Stomach smooth muscle (tissue), 2 donors: ENCODE results near the gene PATL2.
A peak's percentile ranks its signal among the peaks of the same experiment; 100 is the strongest.

ENCODE experiments used
- H3K27ac ChIP-seq: one replicate; pipeline ENCODE4 v1.7.0; 2013; ENCODE audit warnings: mild to moderate bottlenecking, low read length, inconsistent platforms
- H3K27me3 ChIP-seq, 2 donors: one replicate each; pipeline ENCODE4 v1.7.0; 2013; ENCODE audit warnings: low read length in 2 of 2; ENCODE audit not compliant: insufficient read depth in 2 of 2, control insufficient read depth in 1 of 2
- H3K36me3 ChIP-seq, 2 donors: one replicate each; pipeline ENCODE4 v1.7.0; 2013; ENCODE audit warnings: low read length in 2 of 2; ENCODE audit not compliant: control insufficient read depth in 2 of 2, insufficient read depth in 2 of 2
- H3K4me1 ChIP-seq: one replicate; pipeline ENCODE4 v1.7.0; 2013; ENCODE audit warnings: low read length; ENCODE audit not compliant: control insufficient read depth, insufficient read depth
- H3K4me3 ChIP-seq, 2 donors: one replicate each; pipeline ENCODE4 v1.7.0; 2013; ENCODE audit warnings: low read length in 2 of 2
- H3K9ac ChIP-seq, 2 donors: one replicate each; pipeline ENCODE4 v1.7.0; 2013; ENCODE audit warnings: low read length in 2 of 2, mild to moderate bottlenecking in 1 of 2
- H3K9me3 ChIP-seq, 2 donors: one replicate each; pipeline ENCODE4 v1.7.0; 2013; ENCODE audit warnings: low read length in 2 of 2; ENCODE audit not compliant: control insufficient read depth in 2 of 2
- donor health status: healthy.
- donor health status: Pancreatic carcinoma.

PATL2 gene

DNA sequence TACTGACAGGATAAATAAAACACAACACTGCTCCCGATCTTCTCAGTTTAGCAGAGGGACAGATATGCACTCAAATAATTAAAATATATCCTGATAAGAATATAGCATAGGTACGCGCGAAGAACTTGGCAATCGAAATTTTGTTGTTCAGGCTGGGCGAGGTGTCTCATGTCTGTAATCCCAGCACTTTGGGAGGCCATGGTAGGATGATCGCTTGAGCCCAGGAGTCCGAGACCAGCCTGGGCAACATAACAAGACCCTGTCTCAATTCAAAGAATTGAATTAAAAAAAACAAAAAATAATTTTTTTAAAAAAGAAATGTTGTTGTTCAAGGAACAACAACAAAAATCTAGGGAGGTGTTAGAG, 7.8 kb upstream of the PATL2 start:
- peaks cover 25 to 36% of the 10 kb centered on the region in 2 donors for H3K36me3 ChIP-seq
- no peaks in the 10 kb centered on the region for H3K9me3 ChIP-seq
- no peaks in the 10 kb centered on the region for H3K4me1 ChIP-seq
- H3K27ac ChIP-seq: no peak overlapping the region
- H3K27me3 ChIP-seq: no peaks in the 10 kb centered on the region
- H3K9ac ChIP-seq: no peak overlapping the region
- H3K4me3 ChIP-seq: no peak overlapping the region

DNA sequence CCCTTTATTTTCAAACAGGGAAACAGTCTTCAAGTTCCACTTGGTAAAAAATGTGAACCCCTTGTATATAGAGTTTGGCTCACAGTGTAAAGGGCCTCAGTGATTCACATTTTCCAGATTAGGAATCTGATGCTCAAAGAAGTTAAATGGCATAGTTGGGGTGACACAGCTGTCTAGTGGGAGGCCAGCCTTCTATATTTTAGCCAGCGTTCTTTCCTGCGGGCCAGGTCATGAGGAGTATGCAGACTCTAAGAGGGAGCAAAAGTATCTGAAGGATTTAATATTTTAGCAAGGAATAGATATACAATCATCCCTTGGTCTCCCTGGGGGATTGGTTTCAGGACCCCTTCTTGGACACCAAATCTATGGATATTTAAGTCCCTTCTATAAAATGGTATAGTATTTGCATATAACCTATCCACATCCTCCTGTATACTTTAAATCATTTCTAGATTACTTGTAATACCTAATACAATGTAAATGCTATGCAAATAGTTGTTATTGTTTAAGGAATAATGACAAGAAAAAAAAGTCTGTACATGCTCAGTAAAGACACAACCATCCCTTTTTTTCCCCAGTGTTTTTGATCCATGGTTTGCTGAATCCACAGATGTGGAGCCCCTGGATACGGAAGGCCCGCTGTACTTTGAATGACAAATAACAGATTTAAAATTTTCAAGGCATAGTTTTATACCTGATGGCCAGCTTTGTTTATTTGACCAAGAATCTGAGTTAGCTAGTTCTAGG, 7.2 kb upstream of the PATL2 start:
- no peaks in the 10 kb centered on the region for H3K27me3 ChIP-seq
- H3K4me1 ChIP-seq: no peaks in the 10 kb centered on the region
- peaks cover 25 to 36% of the 10 kb centered on the region in 2 donors for H3K36me3 ChIP-seq
- no peak overlapping the region for H3K4me3 ChIP-seq
- no peak overlapping the region for H3K27ac ChIP-seq
- no peak overlapping the region for H3K9ac ChIP-seq
- H3K9me3 ChIP-seq: no peaks in the 10 kb centered on the region

GRCh38 chr15:44716983-44717602, 6.0 kb upstream of the PATL2 start:
- H3K36me3 ChIP-seq: peaks cover 25 to 36% of the 10 kb centered on the region in 2 donors
- no peaks in the 10 kb centered on the region for H3K9me3 ChIP-seq
- no peaks in the 10 kb centered on the region for H3K27me3 ChIP-seq
- no peak overlapping the region for H3K4me3 ChIP-seq
- H3K4me1 ChIP-seq: no peaks in the 10 kb centered on the region
- H3K27ac ChIP-seq: no peak overlapping the region
- H3K9ac ChIP-seq: no peak overlapping the region

DNA sequence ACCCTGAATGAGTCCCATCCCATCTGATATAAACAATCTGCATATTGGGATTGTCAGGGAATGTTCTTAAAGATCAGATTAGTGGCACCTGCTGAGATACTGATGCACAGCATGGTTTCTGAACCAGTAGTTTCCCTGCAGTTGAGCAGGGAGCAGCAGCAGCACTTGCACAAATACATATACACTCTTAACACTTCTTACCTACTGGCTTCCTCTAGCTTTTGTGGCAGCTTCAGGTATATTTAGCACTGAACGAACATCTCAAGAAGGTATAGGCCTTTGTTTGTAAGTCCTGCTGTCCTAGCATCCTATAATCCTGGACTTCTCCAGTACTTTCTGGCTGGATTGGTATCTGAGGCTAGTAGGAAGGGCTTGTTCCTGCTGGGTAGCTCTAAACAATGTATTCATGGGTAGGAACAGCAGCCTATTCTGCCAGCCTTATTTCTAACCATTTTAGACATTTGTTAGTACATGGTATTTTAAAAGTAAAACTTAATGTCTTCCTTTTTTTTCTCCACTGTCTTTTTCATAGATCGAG, 4.7 kb upstream of the PATL2 start:
- peaks cover 25 to 36% of the 10 kb centered on the region in 2 donors for H3K36me3 ChIP-seq

GRCh38 chr15:44715142-44715796, 4.1 kb upstream of the PATL2 start:
- no peak overlapping the region for H3K9ac ChIP-seq
- H3K27ac ChIP-seq: no peak overlapping the region
- H3K4me1 ChIP-seq: peaks cover 2% of the 10 kb centered on the region
- H3K36me3 ChIP-seq: peaks cover 25 to 36% of the 10 kb centered on the region in 2 donors
- H3K27me3 ChIP-seq: no peaks in the 10 kb centered on the region
- no peaks in the 10 kb centered on the region for H3K9me3 ChIP-seq
- H3K4me3 ChIP-seq: no peak overlapping the region

More for the DNA sequence above, 4.7 kb upstream of the PATL2 start:
- Histone ChIP-seq H3K4me1 (no peaks in the 10 kb centered on the region), H3K9me3 (no peaks in the 10 kb centered on the region), H3K9ac (no peak overlapping the region), H3K27ac (no peak overlapping the region), H3K4me3 (no peak overlapping the region), H3K27me3 (no peaks in the 10 kb centered on the region)

DNA sequence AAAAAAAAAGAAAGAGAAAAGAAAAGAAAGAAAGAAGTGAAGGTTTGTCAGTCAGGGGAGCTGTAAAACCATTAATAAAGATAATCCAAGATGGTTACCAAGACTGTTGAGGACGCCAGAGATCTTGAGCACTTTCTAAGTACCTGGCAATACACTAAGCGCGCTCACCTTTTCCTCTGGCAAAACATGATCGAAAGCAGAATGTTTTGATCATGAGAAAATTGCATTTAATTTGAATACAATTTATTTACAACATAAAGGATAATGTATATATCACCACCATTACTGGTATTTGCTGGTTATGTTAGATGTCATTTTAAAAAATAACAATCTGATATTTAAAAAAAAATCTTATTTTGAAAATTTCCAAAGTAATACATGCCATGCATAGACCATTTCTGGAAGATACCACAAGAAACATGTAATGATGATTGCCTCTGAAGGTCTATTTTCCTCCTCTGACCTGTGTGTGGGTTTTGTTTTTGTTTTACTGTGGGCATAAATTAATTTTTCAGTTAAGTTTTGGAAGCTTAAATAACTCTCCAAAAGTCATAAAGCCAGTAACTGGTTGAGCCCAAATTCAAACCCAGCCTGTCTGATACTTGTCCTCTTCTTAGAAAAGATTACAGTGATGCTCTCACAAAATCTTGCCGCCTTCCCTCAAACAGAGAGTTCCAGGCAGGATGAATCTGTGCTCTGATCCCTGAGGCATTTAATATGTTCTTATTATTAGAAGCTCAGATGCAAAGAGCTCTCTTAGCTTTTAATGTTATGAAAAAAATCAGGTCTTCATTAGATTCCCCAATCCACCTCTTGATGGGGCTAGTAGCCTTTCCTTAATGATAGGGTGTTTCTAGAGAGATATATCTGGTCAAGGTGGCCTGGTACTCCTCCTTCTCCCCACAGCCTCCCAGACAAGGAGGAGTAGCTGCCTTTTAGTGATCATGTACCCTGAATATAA, 2.2 kb upstream of the PATL2 start:
- Histone ChIP-seq H3K27ac (peak overlapping the region; percentile 99), H3K4me1 (peaks cover 2% of the 10 kb centered on the region), H3K27me3 (no peaks in the 10 kb centered on the region)

GRCh38 chr15:44712346-44713005, 1.4 kb upstream of the PATL2 start:
- Histone ChIP-seq H3K36me3 (peaks cover 16 to 23% of the 10 kb centered on the region in 2 donors), H3K4me1 (peaks cover 2% of the 10 kb centered on the region)

More for the DNA sequence above, 2.2 kb upstream of the PATL2 start:
- H3K4me3 ChIP-seq: peak overlapping the region; percentile 94 to 98
- H3K36me3 ChIP-seq: peaks cover 24 to 29% of the 10 kb centered on the region in 2 donors
- H3K9me3 ChIP-seq: no peaks in the 10 kb centered on the region
- H3K9ac ChIP-seq: peak overlapping the region; percentile 97 to 98

GRCh38 chr15:44711743-44712345, 721 bp upstream of the PATL2 start:
- H3K9ac ChIP-seq: peak overlapping the region; percentile 97 to 98
- H3K36me3 ChIP-seq: peaks cover 10 to 16% of the 10 kb centered on the region in 2 donors
- H3K27ac ChIP-seq: peak overlapping the region; percentile 99
- H3K4me3 ChIP-seq: peak overlapping the region; percentile 94 to 98
- no peaks in the 10 kb centered on the region for H3K27me3 ChIP-seq
- no peaks in the 10 kb centered on the region for H3K9me3 ChIP-seq
- peaks cover 2% of the 10 kb centered on the region for H3K4me1 ChIP-seq

More at GRCh38 chr15:44712346-44713005, 1.4 kb upstream of the PATL2 start:
- Histone ChIP-seq H3K27me3 (no peaks in the 10 kb centered on the region), H3K27ac (peak overlapping the region; percentile 99), H3K4me3 (peak overlapping the region; percentile 94 to 98), H3K9ac (peak overlapping the region; percentile 97 to 98), H3K9me3 (no peaks in the 10 kb centered on the region)

GRCh38 chr15:44710236-44711095, 657 bp downstream of the PATL2 start:
- no peaks in the 10 kb centered on the region for H3K27me3 ChIP-seq
- no peaks in the 10 kb centered on the region for H3K9me3 ChIP-seq
- H3K27ac ChIP-seq: peak overlapping the region; percentile 99
- peak overlapping the region; percentile 97 to 98 for H3K9ac ChIP-seq
- peaks cover 2% of the 10 kb centered on the region for H3K4me1 ChIP-seq
- peak overlapping the region; percentile 94 to 98 for H3K4me3 ChIP-seq
- peaks cover 0 to 3% of the 10 kb centered on the region in 2 donors for H3K36me3 ChIP-seq
